Spinal cord (tissue), 10 donors: ENCODE measurements around the gene EPHA6. TPM values are rescaled to one million over a fixed set of nuclear protein-coding genes. Genes with fewer than 3 reads are reported as not detected.

Source experiments
- DNase-seq, 6 donors: peaks; one replicate each; pipeline versions ENCODE4 v3.0.0 to v3.0.0-alpha.2; 2013 to 2015; ENCODE audit warnings: low spot score in 6 of 6, low read depth in 4 of 6
- H3K27ac ChIP-seq: one replicate; pipeline ENCODE4 v1.5.1; 2013; ENCODE audit warnings: low read depth, low read length, control low read depth
- H3K27me3 ChIP-seq: one replicate; pipeline ENCODE4 v1.6.1; 2013; ENCODE audit warnings: low read length; ENCODE audit not compliant: control insufficient read depth, insufficient read depth
- H3K36me3 ChIP-seq: one replicate; pipeline ENCODE4 v1.6.1; 2013; ENCODE audit warnings: low read length; ENCODE audit not compliant: control insufficient read depth, insufficient read depth
- H3K4me1 ChIP-seq: one replicate; pipeline ENCODE4 v1.6.1; 2013; ENCODE audit warnings: low read length; ENCODE audit not compliant: control insufficient read depth, insufficient read depth
- H3K4me3 ChIP-seq: one replicate; pipeline ENCODE4 v1.5.1; 2013; ENCODE audit warnings: low read depth, low read length, control low read depth
- H3K9me3 ChIP-seq: one replicate; pipeline ENCODE4 v1.6.1; 2013; ENCODE audit warnings: low read length; ENCODE audit not compliant: control insufficient read depth, insufficient read depth
- WGBS: methylation state at CpG from one replicate; pipeline ENCODE4 v1.1.5; 2013; ENCODE audit warnings: missing lambda C conversion rate; ENCODE audit not compliant: insufficient coverage; 5-methylcytosine and 5-hydroxymethylcytosine counted together
- polyA plus RNA-seq, 2 donors: library from polyadenylated mRNA; unstranded; fragments of 120-200 nt; gene quantifications; one replicate each; pipeline ENCODE4 v1.2.1, GENCODE V29; 2013; ENCODE audit not compliant: insufficient read length in 2 of 2
- total RNA-seq, 2 donors: library from RNA; depleted of rRNA in 1 of 2; stranded (reverse); fragments of 120-200 nt in 1 of 2; fragments of >200 nt in 1 of 2; gene quantifications; one replicate each; pipeline versions ENCODE4 v1.2.3 to v1.2.4, GENCODE V29; 2013 to 2014
- donor health status: healthy.

EPHA6 gene
- total and polyA plus RNA-seq, 4 donors: 5.3 to 78.5 (median 16.0) TPM

DNA sequence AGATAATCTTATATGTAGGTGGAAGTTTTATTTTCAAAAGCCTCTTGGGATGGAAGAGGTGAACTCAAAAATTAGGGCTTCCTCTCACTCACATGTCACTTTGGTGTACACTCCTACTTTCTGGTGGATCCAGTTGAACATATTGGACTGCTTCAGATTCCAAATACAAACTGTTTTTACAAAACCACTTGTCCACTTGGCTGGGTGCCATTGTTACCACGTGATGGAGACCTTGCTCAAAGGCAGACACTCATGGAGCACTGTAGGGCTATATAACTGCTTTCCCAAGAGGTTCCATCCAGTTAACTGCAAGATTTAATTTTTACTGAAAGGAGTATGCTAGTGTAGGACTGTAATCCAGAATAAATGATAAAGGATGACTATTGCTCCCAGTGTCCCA is 307.0 kb downstream of the EPHA6 start:
- Histone ChIP-seq H3K27me3 (no peaks in the 10 kb centered on the region), H3K9me3 (no peaks in the 10 kb centered on the region), H3K27ac (no peak overlapping the region), H3K4me1 (no peaks in the 10 kb centered on the region), H3K36me3 (no peaks in the 10 kb centered on the region), H3K4me3 (no peak overlapping the region)
- no peak for DNase-seq
- 40% methylated on average over 1 of the region's 1 CpG for WGBS

DNA sequence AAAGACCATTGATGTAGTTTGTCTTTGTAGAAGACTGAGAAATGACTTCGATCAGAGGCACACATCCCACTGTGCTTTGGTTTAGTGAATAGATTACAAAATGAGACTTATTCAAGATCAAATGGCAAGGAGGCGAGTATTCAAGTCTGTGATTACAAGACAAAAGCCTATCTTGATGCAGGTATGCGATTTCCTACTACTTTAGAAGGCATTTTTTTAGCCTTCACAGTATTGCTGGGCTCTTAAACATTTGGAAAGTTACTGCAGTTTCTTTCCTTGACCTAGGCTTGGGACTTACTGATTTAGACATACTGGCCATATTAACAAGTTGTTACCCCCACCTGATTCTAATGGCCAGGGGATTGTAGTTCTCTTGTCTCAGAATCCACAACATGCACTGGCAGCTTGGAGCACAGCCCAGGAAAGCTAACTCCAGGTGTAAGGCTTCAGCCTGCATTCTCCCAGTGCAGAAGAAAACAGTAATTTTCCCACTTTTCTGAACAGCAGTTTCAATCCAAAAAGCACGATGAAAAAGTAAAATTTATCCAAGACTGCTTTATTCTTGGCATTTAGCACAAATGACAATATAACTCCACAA is 311.6 kb downstream of the EPHA6 start:
- Histone ChIP-seq H3K27me3 (no peaks in the 10 kb centered on the region), H3K4me3 (no peak overlapping the region), H3K4me1 (no peaks in the 10 kb centered on the region), H3K27ac (no peak overlapping the region), H3K36me3 (no peaks in the 10 kb centered on the region), H3K9me3 (no peaks in the 10 kb centered on the region)
- DNase-seq: peak in 1 of 6 donors; percentile 7
- 18% methylated on average over 2 of the region's 4 CpGs for WGBS

DNA sequence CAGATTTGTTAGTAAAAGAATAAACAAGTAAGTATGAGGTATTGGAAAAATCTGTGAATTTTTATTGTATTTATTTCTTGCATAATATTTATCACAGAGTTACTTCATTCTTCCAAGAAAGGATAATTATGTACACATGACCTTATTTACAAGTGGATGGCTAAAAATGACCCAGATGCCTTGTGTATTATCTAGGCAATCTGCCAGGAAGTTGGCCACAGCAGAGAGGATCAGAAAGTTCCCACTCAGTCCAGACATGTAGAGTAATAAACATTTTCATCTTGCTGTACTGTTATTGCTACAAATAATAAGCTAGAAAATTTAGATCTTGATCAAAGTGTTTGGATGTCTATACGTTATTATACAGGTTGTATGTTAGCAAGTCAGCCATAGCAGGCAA is 317.1 kb downstream of the EPHA6 start:
- no CpG with 5 or more reads among the region's 1 CpG for WGBS

DNA sequence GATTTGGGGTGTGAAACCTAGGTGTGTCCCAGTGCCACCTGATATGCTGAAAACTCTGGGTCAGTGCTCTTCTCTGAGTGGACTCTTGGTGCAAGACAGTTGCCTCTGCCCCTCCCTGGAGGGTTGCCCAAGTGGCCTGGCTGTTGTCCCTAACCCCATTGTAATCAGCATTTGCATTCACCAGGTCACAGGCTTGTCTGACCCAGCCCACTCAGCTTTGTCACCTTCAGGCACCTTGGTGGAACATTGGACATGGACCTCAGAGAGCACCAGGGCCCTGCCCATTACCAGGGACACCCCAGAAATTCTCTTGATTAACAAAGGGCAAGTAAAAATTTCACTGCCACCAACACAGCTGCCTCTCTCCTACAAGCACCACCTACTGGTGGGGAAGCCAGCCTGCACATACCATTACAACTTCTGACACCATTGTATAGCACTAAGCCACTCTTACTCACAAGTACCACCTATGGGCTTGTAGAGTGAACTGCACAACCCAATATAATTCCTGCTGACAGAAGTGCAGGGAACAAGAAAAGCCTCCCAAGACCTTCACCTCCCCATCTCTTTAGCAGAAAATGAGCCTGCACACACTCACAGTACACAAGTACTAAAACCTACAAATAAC is 324.6 kb downstream of the EPHA6 start:
- Histone ChIP-seq H3K27me3 (no peaks in the 10 kb centered on the region), H3K4me3 (no peak overlapping the region), H3K4me1 (no peaks in the 10 kb centered on the region), H3K9me3 (peaks cover 3% of the 10 kb centered on the region), H3K27ac (no peak overlapping the region), H3K36me3 (no peaks in the 10 kb centered on the region)
- no peak for DNase-seq

More for the DNA sequence above, 317.1 kb downstream of the EPHA6 start:
- no peak for DNase-seq
- H3K36me3 ChIP-seq: no peaks in the 10 kb centered on the region
- no peaks in the 10 kb centered on the region for H3K9me3 ChIP-seq
- H3K4me3 ChIP-seq: no peak overlapping the region
- no peaks in the 10 kb centered on the region for H3K4me1 ChIP-seq
- H3K27me3 ChIP-seq: no peaks in the 10 kb centered on the region
- H3K27ac ChIP-seq: no peak overlapping the region

DNA sequence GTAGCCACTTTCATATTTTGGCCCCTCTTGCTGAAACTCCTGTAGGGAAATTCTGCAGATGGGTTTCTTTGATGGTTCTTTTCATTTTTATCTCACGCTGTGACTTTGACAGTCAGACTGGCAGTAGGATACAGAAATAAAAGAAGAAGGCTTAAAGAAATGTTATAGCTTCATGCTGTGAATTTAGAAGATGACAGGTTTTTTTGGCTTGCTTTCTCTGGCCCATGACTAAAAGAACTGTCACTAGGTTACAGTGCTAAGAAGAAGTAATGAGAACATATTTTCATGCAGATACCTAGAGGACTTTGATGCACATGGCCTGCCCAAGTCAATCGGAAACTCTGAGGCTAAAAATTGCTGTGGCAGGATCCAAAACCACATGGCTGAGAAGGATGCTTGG is 334.5 kb downstream of the EPHA6 start:
- Histone ChIP-seq H3K27ac (no peak overlapping the region), H3K36me3 (no peaks in the 10 kb centered on the region), H3K9me3 (no peaks in the 10 kb centered on the region), H3K4me1 (no peaks in the 10 kb centered on the region), H3K4me3 (no peak overlapping the region), H3K27me3 (no peaks in the 10 kb centered on the region)
- WGBS: 60% methylated on average over 1 of the region's 2 CpGs
- DNase-seq: peak in 1 of 6 donors; percentile 73

DNA sequence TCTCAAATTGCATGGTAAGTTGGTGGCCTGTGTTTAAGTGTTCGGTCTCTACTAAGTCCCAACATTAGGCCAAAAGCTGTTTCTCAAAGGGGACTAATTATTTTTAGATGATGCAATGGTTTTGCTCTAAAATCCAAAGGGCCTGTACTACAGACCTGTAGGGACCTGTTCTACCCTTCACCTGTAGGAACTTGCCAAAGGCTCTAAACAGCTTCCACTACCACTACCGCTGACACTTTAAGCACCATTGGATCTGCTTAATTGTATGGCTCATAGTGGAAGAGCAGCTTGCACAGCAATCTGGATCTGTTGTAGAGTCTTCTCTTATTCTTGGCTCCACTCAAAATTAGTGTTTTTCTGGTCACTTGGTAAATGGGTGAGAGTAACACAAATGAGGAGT is 346.8 kb downstream of the EPHA6 start:
- no peak for DNase-seq
- no peak overlapping the region for H3K4me3 ChIP-seq
- H3K36me3 ChIP-seq: no peaks in the 10 kb centered on the region
- no peaks in the 10 kb centered on the region for H3K27me3 ChIP-seq
- no CpG with 5 or more reads among the region's 2 CpGs for WGBS
- H3K9me3 ChIP-seq: no peaks in the 10 kb centered on the region
- no peak overlapping the region for H3K27ac ChIP-seq
- H3K4me1 ChIP-seq: no peaks in the 10 kb centered on the region

DNA sequence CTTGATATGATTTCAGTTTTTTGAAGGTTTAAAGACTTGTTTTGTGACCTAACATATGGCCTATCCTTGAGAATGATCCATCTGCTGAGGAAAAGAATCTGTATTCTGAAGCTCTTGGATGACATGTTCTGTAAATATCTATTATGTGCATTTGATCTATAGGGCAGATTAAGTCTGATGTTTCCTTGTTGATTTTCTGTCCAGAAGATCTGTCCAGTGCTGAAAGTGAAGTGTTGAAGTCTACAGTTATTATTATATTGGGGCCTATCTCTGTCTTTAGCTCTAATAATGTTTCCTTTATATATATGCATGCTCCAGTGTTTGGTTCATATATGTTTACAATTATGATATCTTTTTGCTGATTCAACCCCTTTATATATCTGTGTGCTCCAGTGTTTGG is 362.8 kb downstream of the EPHA6 start:
- no peak overlapping the region for H3K4me3 ChIP-seq
- H3K27me3 ChIP-seq: no peaks in the 10 kb centered on the region
- peaks cover 1% of the 10 kb centered on the region for H3K9me3 ChIP-seq
- no peaks in the 10 kb centered on the region for H3K4me1 ChIP-seq
- H3K36me3 ChIP-seq: no peaks in the 10 kb centered on the region
- no peak overlapping the region for H3K27ac ChIP-seq
- no peak for DNase-seq

DNA sequence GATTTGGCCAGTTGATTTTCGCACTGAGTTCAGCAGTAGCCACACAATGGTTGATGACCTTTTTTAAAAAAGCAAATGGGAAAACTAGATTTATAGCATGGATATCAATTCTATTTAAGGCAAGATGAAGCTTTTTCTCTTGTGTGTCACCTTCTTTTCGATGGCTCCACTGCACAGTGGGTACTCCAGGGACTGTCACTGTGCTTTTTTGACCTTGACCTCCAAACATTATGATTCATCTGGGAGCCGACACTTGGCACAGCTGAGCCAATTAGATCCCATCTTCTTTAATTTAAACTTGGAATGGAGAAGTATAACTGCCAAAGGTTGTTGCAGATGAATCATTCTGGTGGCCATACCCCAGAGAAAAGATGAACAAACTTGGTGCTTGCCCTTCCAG is 367.3 kb downstream of the EPHA6 start:
- DNase-seq: no peak
- Histone ChIP-seq H3K27me3 (no peaks in the 10 kb centered on the region), H3K27ac (no peak overlapping the region), H3K4me1 (no peaks in the 10 kb centered on the region), H3K4me3 (no peak overlapping the region), H3K36me3 (no peaks in the 10 kb centered on the region), H3K9me3 (no peaks in the 10 kb centered on the region)
- 60% methylated on average over 1 of the region's 3 CpGs for WGBS

DNA sequence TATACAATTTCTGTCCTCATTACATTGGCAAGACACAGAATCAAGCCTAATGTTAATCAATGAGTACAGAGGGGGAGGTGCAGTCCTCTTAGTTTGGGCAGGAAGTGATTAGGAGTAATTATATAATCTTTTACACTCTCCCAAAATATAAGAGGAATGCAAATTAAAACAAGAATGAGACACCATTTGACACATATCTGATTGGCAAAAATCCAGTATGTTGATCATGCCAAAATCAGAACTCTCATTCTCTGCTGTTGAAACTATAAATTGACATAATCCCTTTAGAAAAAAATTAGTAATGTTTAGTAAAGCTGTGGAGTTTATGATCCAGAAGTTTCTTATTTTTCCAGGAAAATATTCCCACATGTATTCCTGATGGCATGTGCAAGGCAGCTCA is 373.4 kb downstream of the EPHA6 start:
- Histone ChIP-seq H3K36me3 (no peaks in the 10 kb centered on the region), H3K4me3 (no peak overlapping the region), H3K9me3 (no peaks in the 10 kb centered on the region), H3K27ac (no peak overlapping the region), H3K4me1 (no peaks in the 10 kb centered on the region), H3K27me3 (no peaks in the 10 kb centered on the region)
- peak in 1 of 6 donors; percentile 45 for DNase-seq

DNA sequence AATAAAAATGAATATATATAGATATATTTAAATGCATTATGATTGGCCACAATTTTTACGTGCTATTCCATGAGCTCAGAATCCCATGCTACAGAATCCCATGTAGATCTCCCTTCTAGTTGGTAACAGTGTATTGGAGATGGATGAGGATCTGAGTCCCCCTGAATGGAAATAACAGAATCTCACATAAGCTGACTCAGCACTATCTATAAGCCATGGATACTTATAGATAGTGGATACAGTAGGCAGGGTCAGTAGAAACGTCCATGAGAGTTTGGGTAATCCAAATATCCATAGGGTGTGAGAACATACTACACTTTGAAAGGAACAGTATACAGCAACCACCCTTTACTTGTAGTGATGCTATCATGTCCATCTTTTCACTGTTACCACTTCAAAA is 375.4 kb downstream of the EPHA6 start:
- no CpG with 5 or more reads among the region's 2 CpGs for WGBS
- no peak overlapping the region for H3K27ac ChIP-seq
- no peaks in the 10 kb centered on the region for H3K4me1 ChIP-seq
- no peak for DNase-seq
- no peaks in the 10 kb centered on the region for H3K36me3 ChIP-seq
- H3K27me3 ChIP-seq: no peaks in the 10 kb centered on the region
- no peak overlapping the region for H3K4me3 ChIP-seq
- H3K9me3 ChIP-seq: no peaks in the 10 kb centered on the region
